Stimulated activated CD4-positive, alpha-beta T cell treated with anti-CD3 and anti-CD28 coated beads, Interleukin-4, amount 100 ng/mL, for 48 hours (primary cell): ENCODE measurements around the gene SPAG16.
"Not testable (repeated sequence)": the region's sequence is repeated elsewhere in the genome, so short reads cannot be mapped to it uniquely, and the experiment has no call there.

Experiments used
- DNase-seq, 2 donors: peaks; one replicate each; pipeline ENCODE4 v3.0.0-alpha.2; 2020; ENCODE audit warnings: low read depth in 2 of 2

Gene SPAG16

GRCh38 chr2:214004463-214004862, 720.2 kb downstream of the SPAG16 start:
- DNase-seq: no peak

GRCh38 chr2:214005337-214005736, 721.1 kb downstream of the SPAG16 start:
- no peak for DNase-seq

- no peak for DNase-seq
These were observed 722.3 kb downstream of the SPAG16 start for GRCh38 chr2:214006601-214007000.

DNA sequence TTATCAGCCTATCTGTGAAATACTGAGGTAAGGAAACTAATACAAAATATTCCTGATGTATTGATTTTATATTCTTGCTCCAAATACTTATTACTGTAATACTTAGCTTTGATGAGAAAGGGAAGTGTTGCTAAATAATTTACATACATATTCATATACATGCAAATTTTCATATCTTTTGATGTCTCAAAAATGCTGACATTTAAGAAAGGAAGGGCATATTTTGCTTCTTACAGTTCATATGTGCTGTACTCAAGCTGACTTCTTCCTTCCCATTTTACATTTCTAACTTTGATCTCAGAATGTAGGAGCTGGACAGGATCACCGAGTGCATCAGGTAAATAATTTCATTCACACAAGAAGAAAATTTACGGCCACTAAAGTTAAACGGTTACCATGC, 727.4 kb downstream of the SPAG16 start:
- DNase-seq: no peak

GRCh38 chr2:214014551-214015220, 730.4 kb downstream of the SPAG16 start:
- DNase-seq: no peak

GRCh38 chr2:214019229-214019972, 735.1 kb downstream of the SPAG16 start:
- no peak for DNase-seq

DNA sequence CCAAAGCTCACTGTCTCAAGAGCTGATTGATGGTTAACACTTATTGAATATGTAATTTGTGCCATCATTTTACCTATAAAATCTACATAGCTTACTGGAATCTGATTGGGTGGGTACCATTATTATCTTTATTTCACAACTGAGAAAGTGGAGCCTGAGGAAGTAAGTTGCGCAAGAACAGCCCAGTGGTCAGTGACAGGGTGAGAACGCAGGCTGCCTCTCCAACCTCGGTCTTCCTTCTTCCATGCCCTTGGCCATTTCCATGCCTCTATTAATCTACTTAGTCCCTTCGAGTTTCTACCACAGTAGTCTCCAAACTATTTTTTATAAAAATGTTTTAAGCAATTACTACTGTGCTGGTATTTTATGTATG, 735.7 kb downstream of the SPAG16 start:
- no peak for DNase-seq

- DNase-seq: no peak
These were observed 744.9 kb downstream of the SPAG16 start for GRCh38 chr2:214029190-214029589.

GRCh38 chr2:214031566-214031965, 747.3 kb downstream of the SPAG16 start:
- DNase-seq: no peak

GRCh38 chr2:214034417-214034816, 750.2 kb downstream of the SPAG16 start:
- no peak for DNase-seq

DNA sequence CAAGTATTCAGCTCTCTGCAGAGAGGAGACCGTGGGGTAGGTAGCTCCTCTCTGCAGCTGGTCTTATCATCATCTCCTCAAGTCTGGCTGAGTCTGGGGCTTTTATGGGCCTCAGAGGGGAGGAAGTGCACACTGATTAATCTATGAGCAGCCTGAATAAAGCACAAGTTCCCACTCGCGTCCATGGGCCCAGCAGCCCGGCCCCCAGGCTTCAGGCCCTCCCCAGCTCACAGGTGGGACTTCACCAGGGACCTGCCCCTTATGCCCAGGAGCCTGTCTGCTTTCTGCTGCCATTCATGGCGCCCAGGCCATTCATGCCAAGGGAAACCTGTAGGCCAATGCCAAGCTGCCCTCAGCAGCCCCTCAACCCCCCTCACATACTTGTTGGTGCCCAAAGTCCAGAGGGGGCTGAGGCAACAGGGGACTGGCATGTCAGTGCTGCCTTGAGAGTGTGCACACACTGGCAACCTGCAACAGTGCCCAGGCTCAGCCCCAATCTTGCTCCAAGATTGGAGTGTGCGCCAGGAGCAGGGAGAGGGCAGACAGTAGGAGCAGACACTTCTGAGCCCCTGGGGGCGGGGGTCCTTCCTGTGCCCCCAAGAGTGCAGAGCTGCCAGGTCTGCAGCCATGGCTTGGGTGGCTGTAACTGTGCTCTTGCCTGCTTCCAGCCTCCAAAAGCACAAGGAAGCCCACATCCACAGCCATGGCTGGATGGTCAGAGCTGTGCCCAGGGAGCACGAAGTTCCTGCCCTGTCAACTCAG, 751.0 kb downstream of the SPAG16 start:
- no peak for DNase-seq

DNA sequence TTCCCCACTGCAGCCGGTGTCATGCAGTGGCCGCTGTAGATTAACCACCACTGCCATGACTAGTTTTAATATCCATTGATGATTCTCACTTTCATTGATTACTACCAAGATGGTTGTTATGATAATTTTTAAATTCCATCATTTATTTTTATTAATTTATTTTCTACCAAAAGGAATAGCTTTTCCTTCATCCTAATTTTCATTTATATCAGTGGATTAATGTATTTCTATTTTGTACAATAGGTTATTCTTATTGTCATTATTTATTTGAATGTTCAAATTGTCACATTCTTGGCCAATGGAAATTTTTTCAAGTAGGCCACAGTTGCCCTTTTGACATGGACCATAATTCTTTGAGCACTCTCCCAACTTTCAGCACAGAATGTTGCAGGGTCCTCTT, 751.7 kb downstream of the SPAG16 start:
- no peak for DNase-seq

DNA sequence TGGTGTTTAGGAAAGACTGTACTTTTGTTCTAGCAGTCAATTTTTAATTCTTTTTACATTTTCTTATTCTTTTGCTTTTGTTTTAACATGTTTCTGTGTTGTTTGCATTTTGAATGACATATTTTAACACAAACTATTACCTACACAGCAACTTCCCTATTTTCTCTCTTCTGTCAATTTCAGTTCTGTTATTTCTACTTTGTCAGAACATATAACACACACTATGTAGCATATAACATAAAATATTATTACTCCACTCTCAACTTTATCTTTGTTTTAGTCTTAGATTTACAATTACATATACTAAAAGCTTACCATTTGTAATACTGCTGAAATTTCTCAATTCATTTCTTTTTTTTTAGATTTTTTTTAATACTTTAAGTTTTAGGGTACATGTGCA, 753.9 kb downstream of the SPAG16 start:
- no peak for DNase-seq

- no peak for DNase-seq
These were observed 766.5 kb downstream of the SPAG16 start for GRCh38 chr2:214050731-214051130.

DNA sequence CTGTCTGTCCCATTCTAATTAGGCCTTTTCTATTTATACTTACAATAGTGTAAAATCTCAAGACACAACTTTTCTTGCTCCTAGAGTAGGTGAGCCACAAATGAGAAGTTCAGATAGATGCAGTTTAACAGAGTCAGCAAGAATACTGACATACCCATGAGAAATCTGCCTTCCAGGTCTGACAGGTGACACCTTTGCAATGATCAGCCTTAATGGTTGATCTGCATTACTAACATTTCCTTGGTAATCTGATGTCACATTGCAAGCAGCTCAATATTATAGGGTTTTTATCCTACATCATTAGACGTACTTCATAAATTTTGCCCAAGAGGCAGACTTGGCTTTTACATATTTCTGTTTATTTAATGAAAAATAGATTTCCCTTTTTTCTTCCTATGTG, 767.3 kb downstream of the SPAG16 start:
- no peak for DNase-seq

GRCh38 chr2:214052235-214052634, 768.0 kb downstream of the SPAG16 start:
- no peak for DNase-seq

- no peak for DNase-seq
These were observed 773.7 kb downstream of the SPAG16 start for GRCh38 chr2:214057986-214058385.

DNA sequence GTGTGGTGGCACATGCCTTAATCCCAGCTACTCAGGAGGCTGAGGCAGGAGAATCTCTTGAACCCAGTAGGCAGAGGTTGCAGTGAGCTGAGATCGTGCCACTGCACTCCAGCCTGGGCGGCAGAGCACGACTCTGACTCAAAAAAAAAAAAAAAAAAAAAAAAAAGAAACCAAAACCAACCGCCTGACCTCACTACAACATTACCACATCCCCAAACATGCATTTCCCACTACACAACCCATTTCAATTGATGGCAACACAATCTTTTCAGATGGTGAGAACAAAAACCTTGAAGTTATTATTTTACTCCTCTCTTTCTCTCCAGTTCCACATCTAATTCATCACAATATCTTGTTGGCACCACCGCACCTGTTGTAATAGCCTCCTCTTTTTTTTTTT, 778.0 kb downstream of the SPAG16 start:
- not testable (repeated sequence) for DNase-seq

DNA sequence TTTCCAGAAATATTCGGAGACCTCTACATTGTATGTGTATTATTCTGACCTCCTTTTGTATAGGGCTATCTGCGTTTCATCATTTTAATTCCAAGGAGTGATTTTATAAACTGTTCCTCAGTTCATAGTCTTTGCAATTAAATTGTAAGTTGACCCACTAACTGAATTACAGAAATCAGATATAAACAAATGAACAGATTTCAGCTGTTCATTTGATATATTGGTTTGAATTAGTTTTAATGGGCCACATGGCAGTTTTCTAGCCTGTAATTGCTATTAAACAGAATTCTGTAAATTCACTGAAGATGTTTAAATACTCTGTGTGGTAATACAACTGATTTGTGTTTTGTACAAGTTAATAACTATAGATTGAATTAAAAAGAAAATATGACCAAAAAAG, 780.2 kb downstream of the SPAG16 start:
- no peak for DNase-seq

DNA sequence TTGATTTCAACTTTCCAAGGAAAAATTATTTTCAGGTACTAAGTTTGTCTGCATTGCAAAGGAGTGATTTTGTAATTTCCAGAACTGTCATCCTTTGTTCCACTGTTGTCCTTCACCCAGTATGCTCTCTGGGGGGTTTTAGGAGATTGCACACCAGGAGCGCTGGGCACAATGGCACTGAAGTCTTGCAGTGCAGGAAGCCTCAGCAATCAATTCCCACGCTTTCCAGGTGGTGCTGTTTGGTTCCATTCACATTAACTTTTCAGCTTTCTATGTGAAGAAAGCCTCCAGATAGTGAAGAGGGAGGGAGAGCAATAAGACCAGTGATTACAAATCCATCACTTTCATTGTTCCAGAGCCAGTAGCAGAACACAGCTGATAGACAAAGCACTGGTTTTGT, 782.6 kb downstream of the SPAG16 start:
- DNase-seq: no peak

- no peak for DNase-seq
These were observed 785.0 kb downstream of the SPAG16 start for GRCh38 chr2:214069254-214069653.

DNA sequence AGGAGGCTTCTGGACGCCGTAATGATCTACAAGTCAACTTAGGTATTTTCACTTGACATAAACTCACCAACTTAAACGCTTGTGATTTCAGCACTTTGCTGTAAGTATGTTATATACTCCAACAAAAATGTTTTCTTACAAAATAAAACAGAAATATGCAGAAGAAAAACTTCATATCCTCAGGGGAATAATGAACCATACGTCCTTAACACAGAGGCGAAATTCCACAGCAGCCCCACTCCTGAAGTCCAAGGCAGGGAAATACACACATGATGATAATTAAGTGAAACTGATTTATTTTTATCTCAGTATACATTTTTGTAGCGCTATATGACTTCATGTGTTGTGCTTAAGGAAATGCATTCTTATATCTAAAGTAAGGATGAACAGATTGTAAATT, 791.2 kb downstream of the SPAG16 start:
- DNase-seq: no peak

DNA sequence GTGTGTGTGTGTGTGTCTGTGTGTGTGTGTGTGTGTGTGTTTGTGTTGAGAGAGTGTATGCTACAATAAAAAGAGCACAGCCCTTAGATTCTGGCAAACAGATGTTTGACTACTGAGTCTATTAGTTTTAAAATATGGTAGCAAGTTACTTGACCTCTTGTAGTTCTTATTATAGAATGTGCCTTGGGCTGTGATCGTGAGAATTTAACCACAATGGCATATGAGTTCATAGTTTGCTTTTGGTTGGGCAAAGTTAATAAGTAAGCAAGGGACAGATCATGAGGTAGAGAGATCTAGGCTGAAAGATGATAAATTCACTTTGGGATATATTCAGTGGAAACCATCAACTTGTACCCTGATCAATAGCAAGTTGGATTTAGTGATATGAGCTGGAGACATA, 792.3 kb downstream of the SPAG16 start:
- no peak for DNase-seq
